Mucosa of descending colon (tissue), 3 donors: Measurements from ENCODE around the gene FBLN1. TPM values are rescaled to one million over a fixed set of nuclear protein-coding genes. Genes with fewer than 3 reads are reported as not detected.
"Not testable (repeated sequence)": the region's sequence is repeated elsewhere in the genome, so short reads cannot be mapped to it uniquely, and the experiment has no call there.

Experiments
- ATAC-seq: fragments of 200-7000 bp; cut with Tn5 transposase; one replicate; pipeline ENCODE4 v1.9.1; 2020; ENCODE audit warnings: mild to moderate bottlenecking, moderate library complexity
- DNase-seq, 3 donors: peaks; one replicate each; pipeline ENCODE4 v3.0.0-alpha.2; 2020
- H3K36me3 ChIP-seq: fragments of 200-600 bp; one replicate; pipeline ENCODE4 v1.8.0; 2021; ENCODE audit warnings: low read depth, mild to moderate bottlenecking
- H3K4me1 ChIP-seq: fragments of 200-600 bp; one replicate; pipeline ENCODE4 v1.8.0; 2021; ENCODE audit warnings: low read depth, mild to moderate bottlenecking
- H3K4me3 ChIP-seq: fragments of 200-600 bp; one replicate; pipeline ENCODE4 v1.8.0; 2021; ENCODE audit warnings: mild to moderate bottlenecking
- H3K9me3 ChIP-seq: fragments of 200-600 bp; one replicate; pipeline ENCODE4 v1.8.0; 2021; ENCODE audit warnings: mild to moderate bottlenecking
- intact Hi-C, 2 donors: fragments of 100-400 bp; cut with DNase I in 1 of 2; cut with micrococcal nuclease in 1 of 2; formaldehyde crosslinking; loops; one replicate each; pipeline versions ENCODE4 v1.11.0 to v1.11.1; 2022; cut with DNase I, micrococcal nuclease
- total RNA-seq, 3 donors: library from RNA; stranded (reverse); fragmentation: NEBNext Ultra II Directional in 2 of 3; extraction: Animal tissue kit (Norgen Biotek cat#: 25700) in 2 of 3; gene quantifications; one replicate each; pipeline versions ENCODE4 v1.2.1 to v1.2.4, GENCODE V29; 2021 to 2023
- TF ChIP-seq, protein P1 (sequence below): fragments of 200-600 bp; IDR thresholded peaks from one replicate; pipeline ENCODE4 v1.8.0; 2022; ENCODE audit warnings: antibody characterized with exemption, mild to moderate bottlenecking
- donor health status: DM: no; HTN: no; CAD: no; lungs with moderate emphysema.
- donor health status: DM: no; HTN: no; CAD: no.
- donor health status: DM: no; HTN: yes; CAD: no.

FBLN1 gene
- total RNA-seq, 3 donors from 2014 or later, result 34.1 to 198 (median 88.3) TPM

DNA sequence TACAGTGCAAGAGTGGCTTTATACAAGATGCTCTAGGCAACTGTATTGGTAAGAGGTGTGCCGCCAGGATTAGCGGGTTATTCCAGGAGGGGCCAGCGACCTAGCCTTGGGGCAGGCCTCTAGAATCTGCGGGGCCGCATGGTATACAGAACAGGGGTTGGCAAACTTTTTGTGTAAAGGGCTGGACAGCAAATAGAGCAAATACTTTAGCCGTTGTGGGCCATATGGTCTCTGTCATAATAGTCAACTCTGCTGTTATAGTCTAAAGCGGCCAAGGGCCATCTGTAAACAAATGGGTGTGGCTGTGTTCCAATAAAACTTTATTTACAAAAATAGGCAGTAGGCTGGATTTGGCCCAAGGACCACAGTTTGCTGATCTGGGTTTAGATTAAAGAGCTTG lies 32.6 kb downstream of the FBLN1 start:
- H3K4me3 ChIP-seq, result no peak overlapping the region
- TF ChIP-seq, protein P1, sequence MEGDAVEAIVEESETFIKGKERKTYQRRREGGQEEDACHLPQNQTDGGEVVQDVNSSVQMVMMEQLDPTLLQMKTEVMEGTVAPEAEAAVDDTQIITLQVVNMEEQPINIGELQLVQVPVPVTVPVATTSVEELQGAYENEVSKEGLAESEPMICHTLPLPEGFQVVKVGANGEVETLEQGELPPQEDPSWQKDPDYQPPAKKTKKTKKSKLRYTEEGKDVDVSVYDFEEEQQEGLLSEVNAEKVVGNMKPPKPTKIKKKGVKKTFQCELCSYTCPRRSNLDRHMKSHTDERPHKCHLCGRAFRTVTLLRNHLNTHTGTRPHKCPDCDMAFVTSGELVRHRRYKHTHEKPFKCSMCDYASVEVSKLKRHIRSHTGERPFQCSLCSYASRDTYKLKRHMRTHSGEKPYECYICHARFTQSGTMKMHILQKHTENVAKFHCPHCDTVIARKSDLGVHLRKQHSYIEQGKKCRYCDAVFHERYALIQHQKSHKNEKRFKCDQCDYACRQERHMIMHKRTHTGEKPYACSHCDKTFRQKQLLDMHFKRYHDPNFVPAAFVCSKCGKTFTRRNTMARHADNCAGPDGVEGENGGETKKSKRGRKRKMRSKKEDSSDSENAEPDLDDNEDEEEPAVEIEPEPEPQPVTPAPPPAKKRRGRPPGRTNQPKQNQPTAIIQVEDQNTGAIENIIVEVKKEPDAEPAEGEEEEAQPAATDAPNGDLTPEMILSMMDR, result no peak
- no peaks in the 10 kb centered on the region for H3K9me3 ChIP-seq
- ATAC-seq (no peak), DNase-seq (no peak)
- H3K36me3 ChIP-seq, result no peaks in the 10 kb centered on the region
- intact Hi-C loops, result no loop called here
- peaks cover 2% of the 10 kb centered on the region for H3K4me1 ChIP-seq

DNA sequence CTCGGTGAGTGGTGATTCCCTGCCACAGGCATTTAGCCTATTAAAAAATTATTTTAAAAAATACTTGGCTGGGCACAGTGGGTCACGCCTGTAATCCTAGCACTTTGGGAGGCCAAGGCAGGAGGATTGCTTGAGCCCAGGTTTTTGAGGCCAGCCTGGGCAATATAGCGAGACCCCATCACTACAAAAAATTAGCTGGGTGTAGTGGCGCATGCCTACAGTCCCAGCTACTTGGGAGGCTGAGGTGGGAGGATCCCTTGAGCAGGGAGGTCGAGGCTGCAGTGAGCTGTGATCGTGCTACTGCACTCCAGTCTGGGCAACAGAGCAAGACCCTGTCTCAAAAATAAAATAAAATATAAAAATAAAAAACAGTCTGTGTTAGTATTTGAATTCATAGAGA lies 33.2 kb downstream of the FBLN1 start:
- DNase-seq, H3K4me3 ChIP-seq, H3K4me1 ChIP-seq, H3K9me3 ChIP-seq, intact Hi-C loops, H3K36me3 ChIP-seq, ATAC-seq: not testable (repeated sequence)

DNA sequence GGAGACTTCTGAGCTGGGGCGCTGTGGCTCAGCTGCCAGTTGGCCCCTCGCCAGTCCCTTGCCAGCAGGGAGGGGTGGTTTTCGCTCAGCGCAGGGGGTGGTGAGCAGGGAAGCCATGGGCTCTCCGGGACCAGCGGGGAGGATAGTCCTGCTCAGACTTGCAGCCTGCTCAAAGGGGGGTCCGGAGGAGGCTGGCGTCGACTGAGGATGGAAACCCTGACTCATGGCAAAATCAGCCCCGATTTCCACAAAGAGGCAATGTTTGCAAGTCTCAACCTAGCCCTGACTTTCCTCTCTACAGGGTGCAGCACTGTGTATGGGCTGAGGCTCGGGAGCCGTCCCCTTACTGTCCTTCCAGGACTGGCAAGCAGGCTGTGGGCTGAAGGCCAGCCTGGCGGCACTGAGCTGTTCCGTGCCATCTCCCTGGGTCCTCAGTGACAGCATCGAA lies 35.1 kb downstream of the FBLN1 start:
- H3K36me3 ChIP-seq, result no peaks in the 10 kb centered on the region
- intact Hi-C loops, result no loop called here
- peaks cover 2% of the 10 kb centered on the region for H3K4me1 ChIP-seq
- no peak overlapping the region for H3K4me3 ChIP-seq
- TF ChIP-seq, protein P1, result no peak
- H3K9me3 ChIP-seq, result no peaks in the 10 kb centered on the region
- ATAC-seq (peak; percentile 36), DNase-seq (peak; percentile 30 to 74 (median 55))

DNA sequence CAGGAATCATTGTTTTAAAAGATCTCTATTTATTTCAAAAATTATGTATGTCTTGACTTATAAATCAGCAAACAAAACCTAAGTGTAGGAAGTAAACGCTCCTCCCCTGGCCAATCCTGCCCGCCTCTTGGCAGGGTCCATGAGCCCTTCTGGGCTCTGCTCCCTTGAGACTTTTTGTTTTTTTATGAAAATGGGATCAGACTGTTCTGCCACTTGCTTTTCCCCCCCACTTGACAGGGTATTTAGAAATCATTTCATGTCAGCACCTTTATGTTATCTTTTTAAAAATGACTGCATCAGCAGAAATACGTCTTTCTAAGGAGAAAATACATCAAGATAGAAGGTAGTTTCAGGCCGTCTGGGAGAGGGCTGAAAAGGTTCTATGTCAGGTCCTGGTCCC lies 35.6 kb downstream of the FBLN1 start:
- intact Hi-C loops, result no loop called here
- DNase-seq (no peak), ATAC-seq (no peak)
- TF ChIP-seq, protein P1, result no peak
- Histone ChIP-seq H3K4me3 (no peak overlapping the region), H3K36me3 (no peaks in the 10 kb centered on the region), H3K4me1 (peaks cover 2% of the 10 kb centered on the region), H3K9me3 (no peaks in the 10 kb centered on the region)

DNA sequence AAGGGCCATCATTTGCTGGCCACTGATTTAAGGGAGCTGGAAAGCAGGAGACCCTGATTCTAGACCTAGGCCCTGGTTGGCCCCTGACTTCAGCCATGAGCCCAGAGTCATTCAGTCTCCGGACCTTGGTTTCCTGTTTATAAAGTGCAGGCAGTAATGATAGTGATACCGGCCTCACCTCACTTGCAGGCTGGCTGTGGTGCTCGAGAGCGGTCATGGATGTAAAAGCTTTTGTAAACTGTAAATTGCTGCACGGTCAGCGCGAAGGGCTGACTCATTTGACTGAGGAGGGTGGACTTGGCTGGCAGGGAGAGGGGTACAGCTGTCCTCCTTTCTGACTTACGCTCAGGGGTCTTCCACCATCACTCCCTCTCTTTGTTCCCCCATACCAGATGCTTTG lies 37.4 kb downstream of the FBLN1 start:
- TF ChIP-seq, protein P1, result no peak
- H3K36me3 ChIP-seq, result no peaks in the 10 kb centered on the region
- ATAC-seq, result no peak
- H3K9me3 ChIP-seq, result no peaks in the 10 kb centered on the region
- H3K4me3 ChIP-seq, result no peak overlapping the region
- DNase-seq, result no peak
- intact Hi-C loops, result no loop called here
- peaks cover 2% of the 10 kb centered on the region for H3K4me1 ChIP-seq

DNA sequence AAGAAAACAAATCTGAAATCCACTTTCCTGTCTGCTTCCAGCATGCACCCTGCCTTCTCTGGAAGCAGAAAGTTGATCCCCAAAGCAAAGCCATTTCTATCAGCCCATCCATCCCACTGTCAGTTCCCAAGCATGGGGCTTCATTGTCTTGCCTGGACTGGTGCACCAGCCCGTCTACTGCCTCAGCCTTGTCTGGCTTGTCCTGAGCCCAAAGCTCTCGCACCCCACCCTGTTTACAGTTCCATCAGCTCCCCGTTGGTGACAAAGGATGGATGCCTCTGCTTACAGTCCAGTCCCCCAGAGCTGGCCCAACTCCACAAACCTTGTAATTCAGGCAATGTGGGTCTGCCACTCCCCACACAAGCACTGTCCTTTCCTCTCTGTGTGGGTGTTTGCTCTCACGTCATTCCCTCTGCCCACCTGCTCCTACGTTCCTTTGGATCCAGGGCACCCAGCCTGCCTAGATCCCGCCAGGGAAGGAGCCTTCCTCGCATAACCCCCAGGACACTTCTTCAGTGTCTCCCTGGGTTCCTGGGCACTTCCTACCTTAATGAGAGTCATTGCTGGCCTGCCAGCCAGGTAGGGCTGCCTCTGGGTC lies 38.8 kb downstream of the FBLN1 start:
- intact Hi-C loops, result no loop called here
- ATAC-seq (no peak), DNase-seq (no peak)
- peaks cover 2% of the 10 kb centered on the region for H3K4me1 ChIP-seq
- H3K36me3 ChIP-seq, result no peaks in the 10 kb centered on the region
- no peaks in the 10 kb centered on the region for H3K9me3 ChIP-seq
- TF ChIP-seq, protein P1, result no peak
- H3K4me3 ChIP-seq, result no peak overlapping the region
